Measurements from ENCODE around the gene SSBP2.
"Not testable (repeated sequence)": the region's sequence is repeated elsewhere in the genome, so short reads cannot be mapped to it uniquely, and the experiment has no call there.

SSBP2 gene

GRCh38 chr5:81486711-81487110 lies 264.2 kb downstream of the SSBP2 start:
- DNase-seq (ENCODE audit: insufficient read length, low spot score) (no peak), FAIRE-seq (no peak)

- DNase-seq (ENCODE audit: insufficient read length, low spot score) (no peak), FAIRE-seq (no peak)
Observed at GRCh38 chr5:81482595-81482994, 268.3 kb downstream of the SSBP2 start.

DNA sequence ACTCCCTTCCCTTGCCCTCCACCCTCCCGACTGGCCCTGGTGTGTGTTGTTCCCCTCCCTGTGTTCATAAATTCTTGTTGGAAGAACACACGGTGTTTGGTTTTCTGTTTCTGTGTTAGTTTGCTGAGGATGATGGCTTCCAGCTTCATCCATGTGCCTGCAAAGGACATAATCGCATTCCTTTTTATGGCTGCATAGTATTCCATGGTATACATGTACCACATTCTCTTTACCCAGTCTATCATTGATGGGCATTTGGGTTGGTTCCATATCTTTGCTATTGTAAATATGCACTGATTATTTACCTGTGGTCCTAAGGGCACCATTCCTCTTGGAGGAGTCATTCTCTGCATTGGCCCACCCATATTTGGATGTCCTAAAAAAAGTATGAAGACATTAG lies 277.5 kb downstream of the SSBP2 start:
- not testable (repeated sequence) for DNase-seq (ENCODE audit: insufficient read length, low spot score); FAIRE-seq

DNA sequence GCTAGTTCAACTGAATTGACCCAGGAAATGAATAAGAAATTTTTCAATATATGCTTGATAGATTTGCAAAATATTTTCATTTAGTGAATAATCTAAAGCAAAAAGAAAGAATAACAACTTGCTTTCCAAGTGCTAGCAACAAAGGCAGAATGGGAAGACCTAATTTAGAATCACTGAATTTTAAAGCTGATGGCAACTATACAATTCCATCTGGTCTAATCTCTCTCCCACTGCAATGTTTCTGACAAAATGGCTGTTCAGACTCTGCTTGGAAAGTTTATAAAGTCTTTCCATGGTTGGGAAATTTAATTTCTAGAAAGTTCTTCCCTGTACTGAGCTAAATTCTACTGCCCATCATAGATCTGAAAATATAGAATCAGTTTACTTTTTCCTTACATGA lies 281.2 kb downstream of the SSBP2 start:
- FAIRE-seq, result no peak
- DNase-seq (ENCODE audit: insufficient read length, low spot score), result no peak

GRCh38 chr5:81450940-81451339 lies 300.0 kb downstream of the SSBP2 start:
- FAIRE-seq (no peak), DNase-seq (ENCODE audit: insufficient read length, low spot score) (no peak)

- no peak for DNase-seq (ENCODE audit: insufficient read length, low spot score)
- FAIRE-seq, result no peak
Observed at GRCh38 chr5:81435023-81435422, 315.9 kb downstream of the SSBP2 start.

DNA sequence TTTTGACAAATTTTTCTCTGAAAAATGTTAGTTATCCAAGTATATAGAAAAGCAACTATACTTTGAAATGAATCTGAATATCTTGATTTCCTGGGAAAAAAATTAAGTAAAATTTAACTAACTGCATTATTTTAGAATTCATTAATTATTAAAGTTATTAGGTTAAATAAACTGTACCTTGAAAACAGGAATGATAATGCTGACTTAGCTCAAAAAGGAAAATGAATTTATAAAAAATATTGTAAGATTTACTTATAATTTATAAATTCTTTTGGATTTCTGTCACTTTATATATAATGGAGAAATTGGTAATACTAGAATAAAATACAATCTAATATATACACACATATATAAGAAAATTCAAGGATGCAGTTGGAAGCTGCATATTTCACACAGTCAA lies 320.9 kb downstream of the SSBP2 start:
- FAIRE-seq (no peak), DNase-seq (ENCODE audit: insufficient read length, low spot score) (no peak)

DNA sequence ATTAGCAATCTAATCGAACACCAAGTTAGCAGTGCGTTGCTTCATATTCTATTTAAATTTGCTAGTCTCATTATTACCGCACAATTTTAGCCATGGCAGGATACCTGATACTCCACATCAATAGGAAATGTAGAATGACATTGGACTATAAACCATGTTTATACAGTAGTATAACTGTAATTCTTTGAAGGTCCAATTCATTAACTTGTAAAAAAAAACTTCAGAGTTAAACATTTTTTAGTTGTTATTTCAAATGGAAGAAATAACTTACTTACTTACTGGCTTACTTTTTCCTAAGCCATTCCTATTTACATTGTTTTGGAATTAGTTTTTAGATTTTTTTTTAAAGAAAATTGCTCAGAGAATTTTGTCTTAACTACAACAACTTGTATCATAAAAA lies 321.5 kb downstream of the SSBP2 start:
- DNase-seq (ENCODE audit: insufficient read length, low spot score) (no peak), FAIRE-seq (no peak)

- DNase-seq (ENCODE audit: insufficient read length, low spot score), result no peak
- no peak for FAIRE-seq
Observed at GRCh38 chr5:81428861-81429260, 322.0 kb downstream of the SSBP2 start.

- no peak for FAIRE-seq
Observed at GRCh38 chr5:81428446-81428845, 322.5 kb downstream of the SSBP2 start.

GRCh38 chr5:81427566-81427965 lies 323.3 kb downstream of the SSBP2 start:
- no peak for FAIRE-seq
- no peak for DNase-seq (ENCODE audit: insufficient read length, low spot score)

More at GRCh38 chr5:81428446-81428845, 322.5 kb downstream of the SSBP2 start:
- no peak for DNase-seq (ENCODE audit: insufficient read length, low spot score)

DNA sequence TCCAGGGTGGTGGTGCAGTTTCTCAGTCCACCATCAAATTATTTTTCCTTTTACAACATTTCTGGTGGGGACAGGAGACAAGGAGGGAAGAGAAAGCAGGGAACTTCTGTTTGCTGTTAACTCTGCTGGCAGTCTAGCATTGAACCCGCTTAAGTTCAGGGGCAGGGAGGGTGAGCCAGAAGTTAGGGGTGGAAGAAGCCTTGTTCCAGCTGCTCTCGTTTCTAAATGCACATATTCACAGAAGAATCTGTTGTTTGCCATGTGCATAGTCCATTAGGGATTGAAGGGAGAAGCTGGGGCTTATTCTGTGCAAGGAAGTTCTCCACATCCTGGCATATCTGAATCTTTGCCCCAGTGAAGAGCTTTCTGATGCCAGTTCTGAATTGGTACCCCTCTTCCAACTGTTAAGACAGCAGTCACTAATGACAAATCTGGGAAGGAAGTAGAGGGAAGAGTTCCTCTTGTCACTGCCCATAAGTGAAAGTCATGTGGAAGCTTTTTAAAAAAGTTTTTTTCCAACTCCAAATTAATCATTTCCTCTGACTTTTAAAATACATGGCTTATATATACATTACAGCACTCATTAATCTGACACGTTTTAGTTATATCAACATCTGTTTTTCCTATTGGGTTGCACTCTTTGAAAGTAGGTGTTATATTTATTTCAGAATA lies 324.4 kb downstream of the SSBP2 start:
- no peak for DNase-seq (ENCODE audit: insufficient read length, low spot score)
- peak; percentile 4 for FAIRE-seq

- peak; percentile 86 for FAIRE-seq
- DNase-seq (ENCODE audit: insufficient read length, low spot score), result no peak
Observed at GRCh38 chr5:81425569-81425968, 325.3 kb downstream of the SSBP2 start.

DNA sequence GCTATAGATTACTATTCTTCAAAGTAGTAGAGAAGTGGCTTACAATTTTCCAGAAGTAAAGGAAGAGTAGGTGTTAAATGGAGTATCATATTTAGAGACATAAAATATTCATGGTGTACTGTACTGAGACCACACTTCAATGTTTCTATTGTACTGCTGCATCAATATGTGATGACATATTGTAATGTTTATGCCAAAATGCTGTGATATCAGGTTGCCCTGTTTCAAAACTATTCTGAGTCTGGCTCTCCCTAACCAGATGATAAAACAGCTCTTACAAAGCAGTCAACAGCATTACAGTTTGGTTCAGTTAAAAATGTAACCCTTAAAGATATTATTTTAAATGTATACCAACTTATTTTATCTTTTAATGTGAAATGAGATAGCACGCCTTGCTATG lies 326.2 kb downstream of the SSBP2 start:
- no peak for FAIRE-seq
- DNase-seq (ENCODE audit: insufficient read length, low spot score), result no peak

DNA sequence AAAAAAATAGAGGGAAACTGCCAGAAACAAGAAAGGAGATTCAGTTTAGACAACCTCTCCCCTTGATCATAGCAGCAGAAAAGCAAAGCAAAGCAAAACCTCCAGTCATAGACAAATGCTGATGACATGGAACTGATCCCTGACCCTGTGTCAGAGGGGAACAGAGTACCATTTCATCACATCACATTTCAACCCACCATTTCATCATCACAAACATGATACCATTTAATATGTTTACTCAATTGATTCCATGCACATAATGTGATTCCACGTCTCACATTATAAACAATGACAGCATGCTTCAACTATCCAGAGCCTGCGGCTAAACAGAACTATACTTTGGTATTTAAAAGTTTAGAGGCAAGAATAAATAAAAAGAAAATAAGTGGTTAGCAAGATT lies 328.2 kb downstream of the SSBP2 start:
- DNase-seq (ENCODE audit: insufficient read length, low spot score) (no peak), FAIRE-seq (no peak)

DNA sequence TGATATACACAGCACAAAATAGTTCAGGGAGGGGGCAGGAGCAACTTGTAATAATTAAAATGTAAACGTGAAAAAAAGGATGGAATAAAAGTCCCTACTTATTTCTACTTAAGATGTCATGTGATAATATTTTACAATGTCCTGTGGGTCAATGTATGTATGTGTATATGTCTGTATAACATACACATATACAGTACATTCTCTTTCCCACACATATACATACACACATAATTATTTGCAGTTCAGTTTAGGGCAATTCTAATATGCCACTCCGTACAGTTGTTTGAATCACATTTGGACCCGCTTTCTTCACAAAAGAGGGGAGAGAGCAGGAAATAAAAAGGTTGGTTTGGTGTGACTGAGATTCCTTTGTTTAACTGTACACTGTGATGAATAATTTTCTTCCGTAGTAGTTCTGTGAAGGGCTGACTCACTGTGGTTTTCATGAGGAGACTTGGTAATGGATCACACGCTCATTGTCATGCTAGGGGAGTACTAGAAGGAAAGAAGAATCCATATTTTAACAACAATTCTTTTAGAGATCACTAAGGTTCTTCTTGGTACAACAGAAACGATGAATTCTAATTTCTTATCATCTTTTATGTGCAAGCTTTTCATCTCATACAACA lies 330.7 kb downstream of the SSBP2 start:
- no peak for FAIRE-seq
- no peak for DNase-seq (ENCODE audit: insufficient read length, low spot score)

DNA sequence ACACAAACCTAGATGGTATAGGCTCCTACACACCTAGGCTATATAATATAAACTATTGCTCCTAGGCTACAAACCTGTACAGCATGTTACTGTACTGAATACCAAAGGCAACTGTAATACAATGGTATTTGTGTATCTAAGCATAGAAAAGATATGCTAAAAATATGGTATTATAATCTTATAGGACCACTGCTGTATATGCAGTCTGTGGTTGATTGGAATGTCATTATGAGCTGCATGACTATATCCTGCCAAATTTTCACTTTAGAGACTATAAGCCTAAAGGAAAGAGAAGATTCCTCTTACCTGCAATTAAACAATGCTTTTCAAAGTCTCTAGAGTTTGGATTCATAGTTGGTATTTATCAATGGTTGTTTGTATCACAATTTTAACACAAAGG lies 332.3 kb downstream of the SSBP2 start:
- DNase-seq (ENCODE audit: insufficient read length, low spot score) (no peak), FAIRE-seq (no peak)

- FAIRE-seq, result no peak
Observed at GRCh38 chr5:81417052-81417451, 333.8 kb downstream of the SSBP2 start.

GRCh38 chr5:81409896-81410295 lies 341.0 kb downstream of the SSBP2 start:
- FAIRE-seq (no peak), DNase-seq (ENCODE audit: insufficient read length, low spot score) (no peak)

More at GRCh38 chr5:81417052-81417451, 333.8 kb downstream of the SSBP2 start:
- no peak for DNase-seq (ENCODE audit: insufficient read length, low spot score)

DNA sequence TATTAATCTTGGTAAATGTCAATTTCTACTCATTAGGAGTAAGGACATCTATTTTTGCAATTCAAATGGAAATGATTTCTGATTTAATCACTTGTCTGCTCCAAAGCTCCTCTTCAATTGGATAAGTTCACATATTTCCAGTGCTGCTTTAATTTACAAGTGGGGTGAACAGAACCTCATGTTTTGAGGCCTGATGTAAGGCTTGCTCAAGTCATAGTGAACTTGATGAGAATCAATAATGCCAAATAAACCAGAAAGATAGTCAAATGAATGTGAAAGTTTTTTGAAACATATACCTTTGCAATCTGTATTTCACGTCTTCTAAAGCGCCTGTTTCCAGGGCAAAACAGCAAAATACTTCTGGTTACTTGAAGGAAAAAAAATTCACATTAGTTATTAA lies 341.5 kb downstream of the SSBP2 start:
- FAIRE-seq (no peak), DNase-seq (ENCODE audit: insufficient read length, low spot score) (no peak)

DNA sequence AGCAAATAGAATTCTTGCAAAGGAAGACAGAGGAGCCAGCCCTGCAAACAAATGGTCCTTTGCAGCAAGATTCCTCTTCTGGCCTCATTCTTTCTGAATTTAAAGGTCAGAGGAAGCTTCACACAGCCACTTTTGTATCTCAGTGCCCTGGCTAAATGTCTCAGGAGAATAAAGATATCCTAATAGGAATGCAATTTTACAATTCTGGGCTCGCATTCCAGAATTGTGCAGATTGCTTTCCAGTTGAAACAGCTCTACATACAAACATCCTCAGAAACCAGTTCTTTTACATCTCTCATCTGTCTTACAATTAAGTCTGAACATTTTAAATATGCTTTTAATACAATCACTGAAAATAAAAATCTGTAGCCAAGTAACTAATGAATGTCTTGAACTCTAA lies 342.4 kb downstream of the SSBP2 start:
- FAIRE-seq, result no peak

GRCh38 chr5:81407811-81408210 lies 343.1 kb downstream of the SSBP2 start:
- not testable (repeated sequence) for DNase-seq (ENCODE audit: insufficient read length, low spot score); FAIRE-seq

More for the DNA sequence above, 342.4 kb downstream of the SSBP2 start:
- DNase-seq (ENCODE audit: insufficient read length, low spot score), result no peak

Data from GM19239 (cell line).